H1 (cell line): ENCODE data around the gene CPEB1. TPM values are rescaled to one million over a fixed set of nuclear protein-coding genes. Genes with fewer than 3 reads are reported as not detected.

Experiments
- CTCF ChIA-PET: fragments of 300-600 bp; sonication (Branson Sonifier 250); formaldehyde crosslinking; loops from one replicate; lab custom pipeline; 2021; ENCODE audit not compliant: partially characterized antibody; lab: Charles Lee
- POLR2A ChIA-PET: fragments of 300-600 bp; sonication (Branson Sonifier 250); formaldehyde crosslinking; loops from one replicate; lab custom pipeline; 2021; ENCODE audit warnings: inconsistent platforms; ENCODE audit not compliant: partially characterized antibody; lab: Charles Lee
- DNase-seq, 2 experiments: peaks; one replicate each; pipeline versions ENCODE4 v3.0.0 to v3.0.0-alpha.2; 2010 to 2022; ENCODE audit warnings: low spot score in 2 of 2, low read depth in 1 of 2, mixed read lengths in 1 of 2
- FAIRE-seq: peaks from 2 replicates; lab custom pipeline; 2011; peaks lifted over from hg19 to GRCh38; lab: Jason Lieb, UNC
- H2AFZ ChIP-seq: 2 replicates; pipeline ENCODE4 v1.8.1; 2012; ENCODE audit warnings: low read length, inconsistent platforms
- H2AK5ac ChIP-seq: 2 replicates; pipeline ENCODE4 v1.6.1; 2013; ENCODE audit warnings: low read depth, low read length
- H2BK120ac ChIP-seq: replicated peaks from 2 replicates; pipeline ENCODE3; 2013; ENCODE audit warnings: low read depth, low read length, inconsistent platforms
- H2BK12ac ChIP-seq: 2 replicates; pipeline ENCODE4 v1.6.1; 2013; ENCODE audit warnings: low read depth, low read length
- H2BK15ac ChIP-seq: 2 replicates; pipeline ENCODE4 v1.6.1; 2013; ENCODE audit warnings: low read length
- H2BK20ac ChIP-seq: 2 replicates; pipeline ENCODE4 v1.6.1; 2013; ENCODE audit warnings: low read length
- H2BK5ac ChIP-seq: 2 replicates; pipeline ENCODE4 v1.6.1; 2013; ENCODE audit warnings: low read depth, low read length
- H3K14ac ChIP-seq: 2 replicates; pipeline ENCODE4 v1.6.1; 2013; ENCODE audit warnings: inconsistent platforms; ENCODE audit not compliant: insufficient read length
- H3K18ac ChIP-seq: 2 replicates; pipeline ENCODE4 v1.6.1; 2013; ENCODE audit warnings: low read length; ENCODE audit errors: extremely low read depth
- H3K23ac ChIP-seq: 2 replicates; pipeline ENCODE4 v1.6.1; 2013; ENCODE audit warnings: inconsistent platforms; ENCODE audit not compliant: insufficient read length
- H3K23me2 ChIP-seq: 2 replicates; pipeline ENCODE4 v1.6.1; 2013; ENCODE audit warnings: low read depth, low read length
- H3K27ac ChIP-seq: 2 replicates; pipeline ENCODE4 v1.6.1; 2011; ENCODE audit warnings: low read depth, low read length, inconsistent platforms
- H3K27me3 ChIP-seq, 4 experiments: replicated peaks in 1 of 4; 1 replicate in 1 of 4; 2 replicates in 3 of 4; pipeline versions ENCODE4 v1.6.1 to v1.8.1; 2011 to 2013; ENCODE audit warnings: low read length in 3 of 4, mild to moderate bottlenecking in 3 of 4, inconsistent platforms in 2 of 4, mixed read lengths in 2 of 4, moderate library complexity in 1 of 4; ENCODE audit not compliant: control insufficient read depth in 3 of 4, insufficient read depth in 3 of 4; ENCODE audit errors: extremely low read depth in 1 of 4
- H3K36me3 ChIP-seq, 4 experiments: 2 replicates each; pipeline versions ENCODE4 v1.6.1 to v1.8.1; 2011 to 2013; ENCODE audit warnings: mild to moderate bottlenecking in 4 of 4, low read length in 3 of 4, moderate library complexity in 2 of 4, control low read depth in 1 of 4, inconsistent platforms in 1 of 4; ENCODE audit not compliant: insufficient read depth in 4 of 4, control insufficient read depth in 2 of 4
- H3K4ac ChIP-seq: replicated peaks from 2 replicates; pipeline ENCODE3; 2013; ENCODE audit warnings: low read length, low read depth, mixed read lengths, inconsistent platforms; ENCODE audit not compliant: insufficient read length
- H3K4me1 ChIP-seq, 4 experiments: replicated peaks in 1 of 4; 1 replicate in 1 of 4; 2 replicates in 3 of 4; pipeline versions ENCODE4 v1.6.1 to v1.8.1; 2011 to 2013; ENCODE audit warnings: low read length in 3 of 4, inconsistent platforms in 2 of 4, mixed read lengths in 1 of 4; ENCODE audit not compliant: insufficient read depth in 4 of 4, control insufficient read depth in 3 of 4
- H3K4me2 ChIP-seq, 2 experiments: 2 replicates each; pipeline versions ENCODE4 v1.6.1 to v1.8.1; 2011 to 2013; ENCODE audit warnings: low read depth in 2 of 2, low read length in 2 of 2, control low read depth in 1 of 2, inconsistent platforms in 1 of 2, mild to moderate bottlenecking in 1 of 2; ENCODE audit not compliant: insufficient read depth in 1 of 2
- H3K4me3 ChIP-seq, 4 experiments: fragments of 200-600, 300-600 bp in 1 of 4; sonication (generic), shearing (Covaris generic), sonication (Bioruptor Twin) in 1 of 4; 2 replicates each; pipeline versions ENCODE4 v1.5.1 to v1.8.1; 2011 to 2016; ENCODE audit warnings: low read length in 4 of 4, low read depth in 3 of 4, control low read depth in 2 of 4, inconsistent platforms in 2 of 4, mild to moderate bottlenecking in 2 of 4, mixed read lengths in 1 of 4, moderate library complexity in 1 of 4; ENCODE audit not compliant: insufficient read depth in 2 of 4; ENCODE audit errors: extremely low read depth in 1 of 4
- H3K56ac ChIP-seq: replicated peaks from 2 replicates; pipeline ENCODE3; 2013; ENCODE audit warnings: low read depth, mild to moderate bottlenecking, mixed read lengths, low read length, inconsistent platforms; ENCODE audit not compliant: insufficient read length
- H3K79me1 ChIP-seq: 2 replicates; pipeline ENCODE4 v1.6.1; 2013; ENCODE audit warnings: low read depth, low read length, control low read depth
- H3K79me2 ChIP-seq, 2 experiments: 2 replicates each; pipeline versions ENCODE4 v1.6.1 to v1.8.1; 2012 to 2013; ENCODE audit warnings: low read length in 2 of 2, mild to moderate bottlenecking in 2 of 2, inconsistent platforms in 1 of 2; ENCODE audit not compliant: insufficient read depth in 2 of 2, control insufficient read depth in 1 of 2
- H3K9ac ChIP-seq, 4 experiments: replicated peaks in 1 of 4; 1 replicate in 1 of 4; 2 replicates in 3 of 4; pipeline versions ENCODE4 v1.6.1 to v1.8.1; 2011 to 2013; ENCODE audit warnings: low read depth in 3 of 4, low read length in 3 of 4, control low read depth in 2 of 4, mild to moderate bottlenecking in 2 of 4, moderate library complexity in 2 of 4, inconsistent platforms in 1 of 4; ENCODE audit errors: extremely low read depth in 1 of 4
- H3K9me3 ChIP-seq, 2 experiments: 2 replicates each; pipeline versions ENCODE4 v1.6.1 to v1.8.1; 2012 to 2013; ENCODE audit warnings: mild to moderate bottlenecking in 2 of 2, moderate library complexity in 2 of 2, control low read depth in 1 of 2, inconsistent platforms in 1 of 2, low read depth in 1 of 2, low read length in 1 of 2, mixed read lengths in 1 of 2; ENCODE audit not compliant: insufficient read depth in 2 of 2
- H4K20me1 ChIP-seq, 2 experiments: replicated peaks in 1 of 2; 2 replicates each; pipeline versions ENCODE3 to v1.8.1; 2011 to 2013; ENCODE audit warnings: inconsistent platforms in 2 of 2, low read length in 2 of 2, mild to moderate bottlenecking in 1 of 2; ENCODE audit not compliant: insufficient read depth in 2 of 2, control insufficient read depth in 1 of 2
- H4K5ac ChIP-seq: 2 replicates; pipeline ENCODE4 v1.6.1; 2013; ENCODE audit warnings: low read length, low read depth, mixed read lengths, inconsistent platforms; ENCODE audit not compliant: insufficient read length
- H4K8ac ChIP-seq: 2 replicates; pipeline ENCODE4 v1.8.0; 2013; ENCODE audit warnings: mild to moderate bottlenecking, moderate library complexity, low read length, inconsistent platforms; ENCODE audit not compliant: insufficient read depth; ENCODE audit errors: extremely low read depth
- H4K91ac ChIP-seq: replicated peaks from 2 replicates; pipeline ENCODE3; 2013; ENCODE audit warnings: low read length, mixed read lengths, inconsistent platforms; ENCODE audit not compliant: insufficient read length
- BCL11A ChIP-seq, 2 experiments: IDR thresholded peaks; one replicate each; pipeline ENCODE4 v1.6.1; 2011; ENCODE audit warnings: low read depth in 2 of 2, low read length in 2 of 2, mild to moderate bottlenecking in 2 of 2
- BRCA1 ChIP-seq: IDR thresholded peaks from 2 replicates; pipeline ENCODE4 v1.6.1; 2012; ENCODE audit warnings: low read depth, low read length, improper control_type of control experiment
- CBX8 ChIP-seq: fragments of 300-800, 300-1000 bp; sonication (generic); IDR thresholded peaks from 2 replicates; pipeline ENCODE4 v1.7.1; 2016; ENCODE audit warnings: low read depth, low read length, borderline replicate concordance
- CHD2 ChIP-seq: IDR thresholded peaks from 2 replicates; pipeline ENCODE4 v1.6.1; 2012; ENCODE audit warnings: low read length, improper control_type of control experiment
- E2F6 ChIP-seq: IDR thresholded peaks from 2 replicates; pipeline ENCODE4 v1.6.1; 2012; ENCODE audit warnings: inconsistent platforms
- EP300 ChIP-seq, 2 experiments: IDR thresholded peaks; 1 replicate in 1 of 2; 2 replicates in 1 of 2; pipeline ENCODE4 v1.6.1; 2011 to 2012; ENCODE audit warnings: low read depth in 2 of 2, low read length in 2 of 2, mild to moderate bottlenecking in 2 of 2, borderline replicate concordance in 1 of 2, inconsistent platforms in 1 of 2, moderate library complexity in 1 of 2
- KDM1A ChIP-seq: fragments of 200-600, 300-600 bp; sonication (generic); IDR thresholded peaks from 2 replicates; pipeline ENCODE4 v1.7.1; 2016; ENCODE audit warnings: mild to moderate bottlenecking, low read length, borderline replicate concordance
- KDM4A ChIP-seq: IDR thresholded peaks from one replicate; pipeline ENCODE4 v1.7.1; 2012; ENCODE audit warnings: low read depth, mild to moderate bottlenecking, moderate library complexity, low read length, inconsistent platforms; ENCODE audit not compliant: severe bottlenecking
- POLR2AphosphoS5 ChIP-seq: IDR thresholded peaks from 2 replicates; pipeline ENCODE4 v1.6.1; 2011; ENCODE audit warnings: low read depth, low read length
- SIN3A ChIP-seq, 2 experiments: IDR thresholded peaks in 1 of 2; conservative IDR thresholded peaks in 1 of 2; 2 replicates each; pipeline ENCODE4 v1.6.1; 2011 to 2012; ENCODE audit warnings: low read length in 2 of 2, improper control_type of control experiment in 1 of 2, low read depth in 1 of 2, mild to moderate bottlenecking in 1 of 2
- SIRT6 ChIP-seq: IDR thresholded peaks from one replicate; pipeline ENCODE4 v1.7.1; 2012; ENCODE audit warnings: low read length, inconsistent platforms
- SUZ12 ChIP-seq: fragments of 200-600 bp; sonication (generic); IDR thresholded peaks from 2 replicates; pipeline ENCODE4 v1.6.1; 2012; ENCODE audit warnings: mild to moderate bottlenecking, inconsistent platforms, low read length, moderate library complexity, mixed read lengths
- WGBS, 2 experiments: shearing (Covaris generic) in 1 of 2; methylation state at CpG; one replicate each; pipeline versions ENCODE4 v1.1.6 to v1.1.7; 2013 to 2015; ENCODE audit warnings: low lambda C conversion rate in 2 of 2, mixed read lengths in 2 of 2, inconsistent platforms in 1 of 2, low coverage in 1 of 2, missing lambda C conversion rate in 1 of 2; ENCODE audit not compliant: insufficient replicate concordance in 2 of 2, insufficient coverage in 1 of 2, insufficient read length in 1 of 2; ENCODE audit errors: extremely low coverage in 1 of 2, missing lambda C conversion rate in 1 of 2; 5-methylcytosine and 5-hydroxymethylcytosine counted together
- polyA plus RNA-seq, 7 experiments: library from polyadenylated mRNA; depleted of rRNA in 3 of 7; stranded (reverse) in 5 of 7; unstranded in 2 of 7; fragments of >200 nt in 5 of 7; fragments of 200-250 nt in 2 of 7; gene quantifications; 1 replicate in 5 of 7; 2 replicates in 1 of 7; 4 replicates in 1 of 7; pipeline versions ENCODE4 v1.2.1 to v1.2.3, GENCODE V29; 2011 to 2013; ENCODE audit warnings: missing spikeins in 2 of 7, mixed read lengths in 2 of 7
- total RNA-seq: library from RNA; stranded (reverse); fragmentation: NEBNext Ultra II Directional; extraction: Animal tissue kit (Norgen Biotek cat#: 25700); gene quantifications from 2 replicates; pipeline ENCODE4 v1.2.1, GENCODE V29; 2021

The CPEB1 gene
- total and polyA plus RNA-seq, 2 of the 8 experiments (the other 6 are each of a cell fraction or from before 2014, with no cell fraction given) = 4.4 to 4.5 TPM

DNA sequence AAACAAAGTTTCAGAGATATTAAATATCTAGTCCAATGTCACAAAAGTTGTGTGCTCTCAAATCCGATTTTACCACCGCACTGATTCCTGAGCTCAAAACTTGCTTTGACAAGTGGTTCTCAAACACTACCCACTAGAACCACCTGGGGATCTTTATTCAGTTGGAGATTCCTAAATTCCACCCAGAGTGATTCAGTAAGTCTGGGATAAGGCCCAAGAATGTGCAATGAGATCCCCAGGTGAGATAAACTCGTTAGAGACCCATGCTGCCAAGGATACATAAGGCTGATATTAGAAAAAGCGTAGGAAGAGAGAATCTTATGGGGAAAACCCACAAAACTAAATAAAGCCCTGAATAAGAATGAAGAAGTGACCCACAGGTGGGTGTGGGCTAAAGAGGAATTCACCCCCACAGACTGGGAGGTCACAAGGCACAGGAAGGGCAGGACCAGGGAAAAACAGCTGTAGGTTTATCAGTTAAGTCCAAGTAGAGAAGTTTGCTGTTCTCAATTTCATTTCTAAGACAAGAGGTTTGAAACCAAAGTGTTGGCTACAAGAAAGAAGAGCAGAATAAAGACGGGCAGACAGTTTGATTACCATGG lies 95.4 kb downstream of the CPEB1 start:
- H4K91ac ChIP-seq = no peak overlapping the region
- no peak overlapping the region for H3K23ac ChIP-seq
- H3K56ac ChIP-seq = no peak overlapping the region
- 0 out of 7 replicates have a peak, but pooled peaks cover 0 to 4% (median 0%) of the 10 kb centered on the region in 4 experiments for H3K4me1 ChIP-seq
- H3K4me3 ChIP-seq = no peak overlapping the region
- DNase-seq (no peak), FAIRE-seq (no peak)
- H3K4me2 ChIP-seq = no peak overlapping the region
- no peak overlapping the region for H2BK120ac ChIP-seq
- no peak overlapping the region for H3K4ac ChIP-seq
- no peak overlapping the region for H3K9ac ChIP-seq
- H2BK20ac ChIP-seq = no peak overlapping the region
- no peaks in the 10 kb centered on the region for H3K79me1 ChIP-seq
- H3K23me2 ChIP-seq = no peaks in the 10 kb centered on the region
- H4K8ac ChIP-seq = no peak overlapping the region
- no peaks in the 10 kb centered on the region for H3K79me2 ChIP-seq
- POLR2A ChIA-PET = interaction anchor here (0.7 to 1.7 kb wide), 4 partner anchors 9 to 16 kb away, joined by 3 to 10 read pairs (median 4); partner anchors contain the start of gene RPS17
- no peaks in the 10 kb centered on the region for H3K36me3 ChIP-seq
- no peak overlapping the region for H3K14ac ChIP-seq
- TF ChIP-seq E2F6 (no peak), BCL11A (IDR thresholded peaks at IDR 0.05; ENCODE audit: low read depth in 2 of 2, low read length in 2 of 2) (no peak), EP300 (IDR thresholded peaks at IDR 0.05; ENCODE audit: borderline replicate concordance in 1 of 2, low read depth in 2 of 2, low read length in 2 of 2) (no peak), KDM4A (no peak), SIN3A (conservative IDR thresholded peaks at IDR 0.05 in 1 of 2, IDR thresholded peaks at IDR 0.05 in 1 of 2; ENCODE audit: low read depth in 1 of 2, low read length in 2 of 2) (no peak), CHD2 (no peak), CBX8 (no peak), POLR2AphosphoS5 (no peak), BRCA1 (no peak), SUZ12 (no peak), SIRT6 (no peak), KDM1A (no peak)
- no peak overlapping the region for H2BK12ac ChIP-seq
- H2AFZ ChIP-seq = no peak overlapping the region
- CTCF ChIA-PET = interaction anchor here (0.9 kb wide), 2 partner anchors 9 to 11 kb away, joined by 3 read pairs; no protein-coding TSS in a partner anchor
- H2BK15ac ChIP-seq = no peak overlapping the region
- no peaks in the 10 kb centered on the region for H3K9me3 ChIP-seq
- H3K27ac ChIP-seq = no peak overlapping the region
- H4K20me1 ChIP-seq = no peaks in the 10 kb centered on the region
- peaks cover 0 to 3% (median 0%) of the 10 kb centered on the region in 4 experiments; a peak in 2 of 7 replicates for H3K27me3 ChIP-seq
- H3K18ac ChIP-seq = no peak overlapping the region
- no peak overlapping the region for H4K5ac ChIP-seq
- no peak overlapping the region for H2BK5ac ChIP-seq
- H2AK5ac ChIP-seq = no peak overlapping the region
- WGBS, 2 experiments = 78% methylated on average over 5 of the region's 5 CpGs; no CpG with 5 or more reads in 1 of the 2 experiments
